HepG2 (cell line): Measurements from ENCODE around the gene AHCYL1. TPM values are rescaled to one million over a fixed set of nuclear protein-coding genes. Genes with fewer than 3 reads are reported as not detected.

Experiments used
- ATF1 ChIP-seq: IDR thresholded peaks from 2 replicates; pipeline ENCODE4 v1.6.1; 2016; ENCODE audit warnings: mild to moderate bottlenecking, control low read depth
- GABPB1 ChIP-seq: IDR thresholded peaks from 2 replicates; pipeline ENCODE4 v1.6.1; 2016; ENCODE audit warnings: mild to moderate bottlenecking, missing genetic modification reagents, moderate library complexity, missing compliant biosample characterization
- GTF3A ChIP-seq: sonication (generic); formaldehyde crosslinking; conservative IDR thresholded peaks from 2 replicates; pipeline ENCODE4 v1.4.0; 2020; ENCODE audit warnings: mild to moderate bottlenecking, missing genetic modification reagents
- HNRNPL ChIP-seq: fragments of 200-400 bp; formaldehyde crosslinking; IDR thresholded peaks from 2 replicates; pipeline ENCODE4 v1.6.1; 2017; ENCODE audit warnings: mild to moderate bottlenecking, low read depth, low read length
- JARID2 ChIP-seq: sonication (generic); formaldehyde crosslinking; IDR thresholded peaks from 2 replicates; pipeline ENCODE4 v1.8.1; 2023; ENCODE audit warnings: missing genetic modification reagents, inconsistent platforms; ENCODE audit not compliant: insufficient replicate concordance
- ZNF136 ChIP-seq: sonication (generic); formaldehyde crosslinking; IDR thresholded peaks from 2 replicates; pipeline ENCODE4 v1.8.1; 2022; ENCODE audit warnings: low read depth, mild to moderate bottlenecking, moderate library complexity, missing genetic modification reagents
- ZNF572 ChIP-seq: sonication (generic); formaldehyde crosslinking; IDR thresholded peaks from 2 replicates; pipeline ENCODE4 v1.5.1; 2020; ENCODE audit warnings: mild to moderate bottlenecking, missing genetic modification reagents
- ZNF792 ChIP-seq: IDR thresholded peaks from 2 replicates; pipeline ENCODE4 v1.6.1; 2016
- polyA plus RNA-seq, 8 experiments: library from polyadenylated mRNA; depleted of rRNA in 3 of 8; stranded (reverse) in 7 of 8; unstranded in 1 of 8; fragments of >200 nt; fragmentation: Illumina TruSeq in 4 of 8; extraction: Trizol in 4 of 8; gene quantifications; 2 replicates each; pipeline versions ENCODE4 v1.2.1 to v1.2.3, GENCODE V29; 2011 to 2016; ENCODE audit warnings: low read depth in 4 of 8, missing spikeins in 1 of 8, mixed read lengths in 1 of 8; ENCODE audit not compliant: insufficient read depth in 1 of 8
- total RNA-seq, 5 experiments: library from RNA; depleted of rRNA; stranded (reverse); fragments of >200 nt; fragmentation: Illumina TruSeq; extraction: Trizol; gene quantifications; 2 replicates each; pipeline ENCODE4 v1.2.3, GENCODE V29; 2016; ENCODE audit warnings: low read depth in 1 of 5
- TF ChIP-seq, protein P1 (sequence below): sonication (generic); formaldehyde crosslinking; IDR thresholded peaks from 2 replicates; pipeline ENCODE4 v1.4.0; 2020; ENCODE audit warnings: missing genetic modification reagents
- TF ChIP-seq, protein P2 (sequence below): sonication (generic); formaldehyde crosslinking; IDR thresholded peaks from 2 replicates; pipeline ENCODE4 v1.8.1; 2023; ENCODE audit warnings: mild to moderate bottlenecking, inconsistent platforms, moderate library complexity, missing genetic modification reagents, borderline replicate concordance
- TF ChIP-seq, protein P3 (sequence below), 2 experiments: sonication (generic) in 1 of 2; formaldehyde crosslinking in 1 of 2; IDR thresholded peaks; 2 replicates each; pipeline versions ENCODE4 v1.6.1 to v1.9.0; 2014 to 2022; ENCODE audit warnings: antibody characterized with exemption in 1 of 2, borderline replicate concordance in 1 of 2, inconsistent platforms in 1 of 2, low read depth in 1 of 2, missing genetic modification reagents in 1 of 2
- TF ChIP-seq, protein P4 (sequence below): sonication (generic); formaldehyde crosslinking; IDR thresholded peaks from 2 replicates; pipeline ENCODE4 v1.4.0; 2020; ENCODE audit warnings: missing genetic modification reagents

Gene AHCYL1
- total and polyA plus RNA-seq, 2 of the 13 experiments (the other 11 are each of a cell fraction or from before 2014, with no cell fraction given) = 40.9 to 76.3 TPM

DNA sequence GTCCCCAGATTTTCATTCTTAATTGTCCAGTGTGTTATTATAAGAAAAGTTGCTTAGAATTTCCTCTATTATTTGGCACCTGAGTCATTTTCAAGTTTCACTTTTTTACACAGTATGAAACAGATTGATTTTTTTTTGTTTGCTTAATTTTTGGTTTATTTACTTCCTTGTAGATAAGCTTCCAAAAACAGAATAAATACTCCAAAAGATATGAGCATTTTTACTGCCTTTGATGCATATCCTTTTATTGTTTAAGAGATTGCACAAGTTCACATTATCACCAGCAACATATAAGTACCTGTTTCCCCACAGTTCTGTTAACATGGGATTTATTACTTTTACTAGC lies 36.3 kb upstream of the AHCYL1 start (continued):
- 0 out of 2 replicates have a peak, but pooled peaks have one; percentile 19 for TF ChIP-seq ATF1
- TF ChIP-seq, protein P1, sequence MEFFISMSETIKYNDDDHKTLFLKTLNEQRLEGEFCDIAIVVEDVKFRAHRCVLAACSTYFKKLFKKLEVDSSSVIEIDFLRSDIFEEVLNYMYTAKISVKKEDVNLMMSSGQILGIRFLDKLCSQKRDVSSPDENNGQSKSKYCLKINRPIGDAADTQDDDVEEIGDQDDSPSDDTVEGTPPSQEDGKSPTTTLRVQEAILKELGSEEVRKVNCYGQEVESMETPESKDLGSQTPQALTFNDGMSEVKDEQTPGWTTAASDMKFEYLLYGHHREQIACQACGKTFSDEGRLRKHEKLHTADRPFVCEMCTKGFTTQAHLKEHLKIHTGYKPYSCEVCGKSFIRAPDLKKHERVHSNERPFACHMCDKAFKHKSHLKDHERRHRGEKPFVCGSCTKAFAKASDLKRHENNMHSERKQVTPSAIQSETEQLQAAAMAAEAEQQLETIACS (CRISPR knock-in tag) = no peak
- TF ChIP-seq, protein P2, sequence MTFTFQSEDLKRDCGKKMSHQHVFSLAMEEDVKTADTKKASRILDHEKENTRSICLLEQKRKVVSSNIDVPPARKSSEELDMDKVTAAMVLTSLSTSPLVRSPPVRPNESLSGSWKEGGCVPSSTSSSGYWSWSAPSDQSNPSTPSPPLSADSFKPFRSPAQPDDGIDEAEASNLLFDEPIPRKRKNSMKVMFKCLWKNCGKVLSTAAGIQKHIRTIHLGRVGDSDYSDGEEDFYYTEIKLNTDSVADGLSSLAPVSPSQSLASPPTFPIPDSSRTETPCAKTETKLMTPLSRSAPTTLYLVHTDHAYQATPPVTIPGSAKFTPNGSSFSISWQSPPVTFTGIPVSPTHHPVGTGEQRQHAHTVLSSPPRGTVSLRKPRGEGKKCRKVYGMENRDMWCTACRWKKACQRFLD = no peak
- no peak for TF ChIP-seq HNRNPL
- no peak for TF ChIP-seq ZNF792 (CRISPR knock-in tag)
- TF ChIP-seq, protein P3, sequence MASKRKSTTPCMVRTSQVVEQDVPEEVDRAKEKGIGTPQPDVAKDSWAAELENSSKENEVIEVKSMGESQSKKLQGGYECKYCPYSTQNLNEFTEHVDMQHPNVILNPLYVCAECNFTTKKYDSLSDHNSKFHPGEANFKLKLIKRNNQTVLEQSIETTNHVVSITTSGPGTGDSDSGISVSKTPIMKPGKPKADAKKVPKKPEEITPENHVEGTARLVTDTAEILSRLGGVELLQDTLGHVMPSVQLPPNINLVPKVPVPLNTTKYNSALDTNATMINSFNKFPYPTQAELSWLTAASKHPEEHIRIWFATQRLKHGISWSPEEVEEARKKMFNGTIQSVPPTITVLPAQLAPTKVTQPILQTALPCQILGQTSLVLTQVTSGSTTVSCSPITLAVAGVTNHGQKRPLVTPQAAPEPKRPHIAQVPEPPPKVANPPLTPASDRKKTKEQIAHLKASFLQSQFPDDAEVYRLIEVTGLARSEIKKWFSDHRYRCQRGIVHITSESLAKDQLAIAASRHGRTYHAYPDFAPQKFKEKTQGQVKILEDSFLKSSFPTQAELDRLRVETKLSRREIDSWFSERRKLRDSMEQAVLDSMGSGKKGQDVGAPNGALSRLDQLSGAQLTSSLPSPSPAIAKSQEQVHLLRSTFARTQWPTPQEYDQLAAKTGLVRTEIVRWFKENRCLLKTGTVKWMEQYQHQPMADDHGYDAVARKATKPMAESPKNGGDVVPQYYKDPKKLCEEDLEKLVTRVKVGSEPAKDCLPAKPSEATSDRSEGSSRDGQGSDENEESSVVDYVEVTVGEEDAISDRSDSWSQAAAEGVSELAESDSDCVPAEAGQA (IDR thresholded peaks at IDR 0.05; ENCODE audit: low read depth) = no peak
- TF ChIP-seq, protein P3 (CRISPR knock-in tag; IDR thresholded peaks at IDR 0.05; ENCODE audit: borderline replicate concordance) = no peak
- TF ChIP-seq JARID2 = no peak
- no peak for TF ChIP-seq GTF3A
- TF ChIP-seq ZNF136 (CRISPR knock-in tag) = no peak
- TF ChIP-seq ZNF572 (CRISPR knock-in tag) = no peak
- TF ChIP-seq, protein P4, sequence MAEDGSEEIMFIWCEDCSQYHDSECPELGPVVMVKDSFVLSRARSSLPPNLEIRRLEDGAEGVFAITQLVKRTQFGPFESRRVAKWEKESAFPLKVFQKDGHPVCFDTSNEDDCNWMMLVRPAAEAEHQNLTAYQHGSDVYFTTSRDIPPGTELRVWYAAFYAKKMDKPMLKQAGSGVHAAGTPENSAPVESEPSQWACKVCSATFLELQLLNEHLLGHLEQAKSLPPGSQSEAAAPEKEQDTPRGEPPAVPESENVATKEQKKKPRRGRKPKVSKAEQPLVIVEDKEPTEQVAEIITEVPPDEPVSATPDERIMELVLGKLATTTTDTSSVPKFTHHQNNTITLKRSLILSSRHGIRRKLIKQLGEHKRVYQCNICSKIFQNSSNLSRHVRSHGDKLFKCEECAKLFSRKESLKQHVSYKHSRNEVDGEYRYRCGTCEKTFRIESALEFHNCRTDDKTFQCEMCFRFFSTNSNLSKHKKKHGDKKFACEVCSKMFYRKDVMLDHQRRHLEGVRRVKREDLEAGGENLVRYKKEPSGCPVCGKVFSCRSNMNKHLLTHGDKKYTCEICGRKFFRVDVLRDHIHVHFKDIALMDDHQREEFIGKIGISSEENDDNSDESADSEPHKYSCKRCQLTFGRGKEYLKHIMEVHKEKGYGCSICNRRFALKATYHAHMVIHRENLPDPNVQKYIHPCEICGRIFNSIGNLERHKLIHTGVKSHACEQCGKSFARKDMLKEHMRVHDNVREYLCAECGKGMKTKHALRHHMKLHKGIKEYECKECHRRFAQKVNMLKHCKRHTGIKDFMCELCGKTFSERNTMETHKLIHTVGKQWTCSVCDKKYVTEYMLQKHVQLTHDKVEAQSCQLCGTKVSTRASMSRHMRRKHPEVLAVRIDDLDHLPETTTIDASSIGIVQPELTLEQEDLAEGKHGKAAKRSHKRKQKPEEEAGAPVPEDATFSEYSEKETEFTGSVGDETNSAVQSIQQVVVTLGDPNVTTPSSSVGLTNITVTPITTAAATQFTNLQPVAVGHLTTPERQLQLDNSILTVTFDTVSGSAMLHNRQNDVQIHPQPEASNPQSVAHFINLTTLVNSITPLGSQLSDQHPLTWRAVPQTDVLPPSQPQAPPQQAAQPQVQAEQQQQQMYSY (CRISPR knock-in tag) = no peak
- TF ChIP-seq GABPB1 = no peak
